LoVo (cell line): ENCODE data around the gene GPR152.

Experiments used
- DNase-seq: peaks from one replicate; pipeline ENCODE4 v3.0.0-alpha.2; 2016; ENCODE audit warnings: low spot score

The GPR152 gene

GRCh38 chr11:67452141-67452952 is at the start of gene GPR152:
Gene GPR152, minus strand, starts transcription at chr11:67452729. Its CDS starts 5 bp downstream, at chr11:67452724.
- no peak for DNase-seq

- DNase-seq: no peak
Measured at GRCh38 chr11:67501854-67502253, 49.3 kb upstream of the GPR152 start.

- no peak for DNase-seq
Measured at GRCh38 chr11:67500831-67501715, 48.5 kb upstream of the GPR152 start.

- DNase-seq: no peak
Measured at GRCh38 chr11:67500484-67500821, 47.9 kb upstream of the GPR152 start.

GRCh38 chr11:67499808-67500483 is 47.4 kb upstream of the GPR152 start:
- DNase-seq: no peak

GRCh38 chr11:67498544-67498972 is 46.0 kb upstream of the GPR152 start:
- DNase-seq: no peak

GRCh38 chr11:67497656-67498291 is 45.2 kb upstream of the GPR152 start:
- DNase-seq: no peak

GRCh38 chr11:67496113-67496512 is 43.6 kb upstream of the GPR152 start:
- DNase-seq: no peak

- no peak for DNase-seq
Measured at GRCh38 chr11:67495234-67496005, 42.9 kb upstream of the GPR152 start.

GRCh38 chr11:67494371-67495233 is 42.1 kb upstream of the GPR152 start:
- DNase-seq: no peak

GRCh38 chr11:67493548-67494370 is 41.2 kb upstream of the GPR152 start:
- DNase-seq: no peak

- DNase-seq: no peak
Measured at GRCh38 chr11:67492801-67493547, 40.4 kb upstream of the GPR152 start.

- no peak for DNase-seq
Measured at GRCh38 chr11:67492069-67492727, 39.7 kb upstream of the GPR152 start.

- DNase-seq: no peak
Measured at GRCh38 chr11:67491276-67492068, 38.9 kb upstream of the GPR152 start.

GRCh38 chr11:67490727-67491065 is 38.2 kb upstream of the GPR152 start:
- no peak for DNase-seq

GRCh38 chr11:67489885-67490726 is 37.6 kb upstream of the GPR152 start:
- no peak for DNase-seq
